Measurements from ENCODE around the gene LAMA2. TPM values are rescaled to one million over a fixed set of nuclear protein-coding genes. Genes with fewer than 3 reads are reported as not detected.

Gene LAMA2
- total and polyA plus RNA-seq, 10 donors, result 0.83 to 66.6 (median 18.8) TPM

DNA sequence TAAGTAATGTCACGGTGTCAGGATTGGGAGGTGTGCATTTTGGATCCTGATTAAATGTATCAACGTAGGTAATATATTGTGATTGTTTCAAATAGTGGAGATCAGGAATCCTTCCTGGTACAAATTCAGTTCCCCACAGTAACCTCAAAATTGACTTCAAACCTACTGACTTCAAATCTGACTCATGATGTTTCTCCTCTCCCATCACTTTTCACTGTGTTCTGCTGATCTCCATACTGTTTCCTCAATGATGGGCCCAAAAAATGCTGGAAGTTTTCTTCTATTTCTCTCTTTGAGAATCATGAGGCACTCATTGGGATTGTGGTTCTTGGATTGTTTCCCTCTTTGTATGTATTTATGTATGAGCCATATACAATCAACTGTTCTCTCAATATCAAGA lies 35.9 kb downstream of the LAMA2 start:
- WGBS, 5 donors, result 71 to 92% (median 87%) methylated on average over 2 of the region's 2 CpGs
- Histone ChIP-seq H3K9me3 (no peaks in the 10 kb centered on the region), H3K4me1 (no peaks in the 10 kb centered on the region), H3K4me3 (no peak overlapping the region), H3K36me3 (no peaks in the 10 kb centered on the region), H3K27ac (no peak overlapping the region), H3K27me3 (replicated peaks in 1 of 7) (no peaks in the 10 kb centered on the region)
- TF ChIP-seq, protein P1, sequence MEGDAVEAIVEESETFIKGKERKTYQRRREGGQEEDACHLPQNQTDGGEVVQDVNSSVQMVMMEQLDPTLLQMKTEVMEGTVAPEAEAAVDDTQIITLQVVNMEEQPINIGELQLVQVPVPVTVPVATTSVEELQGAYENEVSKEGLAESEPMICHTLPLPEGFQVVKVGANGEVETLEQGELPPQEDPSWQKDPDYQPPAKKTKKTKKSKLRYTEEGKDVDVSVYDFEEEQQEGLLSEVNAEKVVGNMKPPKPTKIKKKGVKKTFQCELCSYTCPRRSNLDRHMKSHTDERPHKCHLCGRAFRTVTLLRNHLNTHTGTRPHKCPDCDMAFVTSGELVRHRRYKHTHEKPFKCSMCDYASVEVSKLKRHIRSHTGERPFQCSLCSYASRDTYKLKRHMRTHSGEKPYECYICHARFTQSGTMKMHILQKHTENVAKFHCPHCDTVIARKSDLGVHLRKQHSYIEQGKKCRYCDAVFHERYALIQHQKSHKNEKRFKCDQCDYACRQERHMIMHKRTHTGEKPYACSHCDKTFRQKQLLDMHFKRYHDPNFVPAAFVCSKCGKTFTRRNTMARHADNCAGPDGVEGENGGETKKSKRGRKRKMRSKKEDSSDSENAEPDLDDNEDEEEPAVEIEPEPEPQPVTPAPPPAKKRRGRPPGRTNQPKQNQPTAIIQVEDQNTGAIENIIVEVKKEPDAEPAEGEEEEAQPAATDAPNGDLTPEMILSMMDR (IDR thresholded peaks at IDR 0.05 in 8 of 11, conservative IDR thresholded peaks at IDR 0.05 in 3 of 11), result no peak
- no peak for TF ChIP-seq POLR2AphosphoS5 (IDR thresholded peaks at IDR 0.05)
- no peak for TF ChIP-seq POLR2A (IDR thresholded peaks at IDR 0.05)
- no peak for DNase-seq
- intact Hi-C loops (cut with DNase I; ENCODE audit: low total_unique reads), result no loop called here

DNA sequence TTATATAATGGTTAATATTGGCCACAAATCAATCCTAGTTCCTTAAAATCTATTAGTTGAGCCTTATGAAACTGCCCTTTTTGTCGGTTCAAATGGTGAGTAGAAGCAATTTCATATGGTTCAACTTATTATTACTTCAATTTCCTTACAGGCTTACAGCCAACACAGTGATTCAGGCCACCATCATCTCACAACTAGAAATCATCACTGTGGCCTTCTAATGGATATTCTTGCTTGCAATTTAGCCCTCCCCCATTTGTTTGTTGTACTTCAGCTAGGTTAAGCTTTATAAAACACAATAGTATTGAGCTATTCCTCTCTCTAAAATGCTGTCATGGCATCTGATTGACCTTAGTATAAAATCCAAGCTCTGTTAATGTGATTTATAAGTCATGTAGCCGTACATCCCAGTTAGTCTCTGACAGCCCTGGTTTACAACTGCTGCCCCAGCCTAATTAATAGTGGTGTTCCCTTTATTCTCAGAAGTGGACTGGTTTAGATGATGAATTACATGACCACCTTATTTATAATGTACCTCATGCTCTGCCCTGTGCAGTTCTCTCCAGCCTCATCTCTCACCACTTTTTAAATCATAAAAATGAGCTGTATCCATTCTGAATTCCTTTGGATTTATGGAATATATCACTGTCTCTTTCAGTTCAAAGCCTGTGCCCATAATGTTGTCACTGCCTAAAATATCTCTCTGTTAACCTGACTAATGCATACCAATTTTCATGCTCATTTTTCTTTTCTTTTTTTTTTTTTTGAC lies 36.7 kb downstream of the LAMA2 start:
- TF ChIP-seq POLR2AphosphoS5 (IDR thresholded peaks at IDR 0.05), result no peak
- TF ChIP-seq POLR2A (IDR thresholded peaks at IDR 0.05), result no peak
- TF ChIP-seq, protein P1 (IDR thresholded peaks at IDR 0.05 in 8 of 11, conservative IDR thresholded peaks at IDR 0.05 in 3 of 11), result no peak
- Histone ChIP-seq H3K9me3 (no peaks in the 10 kb centered on the region), H3K4me1 (no peaks in the 10 kb centered on the region), H3K4me3 (no peak overlapping the region), H3K27me3 (replicated peaks in 1 of 7) (no peaks in the 10 kb centered on the region), H3K36me3 (no peaks in the 10 kb centered on the region), H3K27ac (no peak overlapping the region)
- intact Hi-C loops (cut with DNase I; ENCODE audit: low total_unique reads), result no loop called here
- WGBS, 5 donors, result 76 to 87% (median 83%) methylated on average over 2 of the region's 2 CpGs
- no peak for DNase-seq

DNA sequence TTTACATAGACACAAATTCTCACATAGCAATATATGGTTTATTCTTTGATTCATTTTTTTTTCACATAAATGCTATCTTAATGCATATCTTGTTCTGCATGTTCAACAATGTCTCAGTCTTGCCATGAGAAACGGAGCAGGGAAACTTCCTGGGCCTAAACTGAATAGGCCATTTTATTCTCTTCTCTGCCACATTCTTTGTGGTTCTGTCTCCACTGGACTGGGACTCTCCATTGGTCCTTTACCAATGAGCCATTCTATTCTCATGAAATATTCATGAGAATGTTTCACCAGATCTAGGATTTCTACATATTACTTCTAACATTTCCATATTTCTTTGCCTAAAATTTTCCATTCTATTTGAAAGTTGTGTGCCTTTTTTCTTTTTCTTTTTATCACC lies 42.8 kb downstream of the LAMA2 start:
- intact Hi-C loops (cut with DNase I; ENCODE audit: low total_unique reads), result no loop called here
- Histone ChIP-seq H3K27ac (no peak overlapping the region), H3K36me3 (no peaks in the 10 kb centered on the region), H3K4me1 (no peaks in the 10 kb centered on the region), H3K27me3 (replicated peaks in 1 of 7) (peaks cover 0 to 8% (median 0%) of the 10 kb centered on the region in 7 donors), H3K4me3 (no peak overlapping the region), H3K9me3 (no peaks in the 10 kb centered on the region)
- no peak for DNase-seq
- TF ChIP-seq POLR2AphosphoS5 (IDR thresholded peaks at IDR 0.05), result no peak
- TF ChIP-seq POLR2A (IDR thresholded peaks at IDR 0.05), result no peak
- TF ChIP-seq, protein P1 (IDR thresholded peaks at IDR 0.05 in 8 of 11, conservative IDR thresholded peaks at IDR 0.05 in 3 of 11), result no peak
- WGBS, 5 donors, result 82 to 88% (median 84%) methylated on average over 1 of the region's 1 CpG

DNA sequence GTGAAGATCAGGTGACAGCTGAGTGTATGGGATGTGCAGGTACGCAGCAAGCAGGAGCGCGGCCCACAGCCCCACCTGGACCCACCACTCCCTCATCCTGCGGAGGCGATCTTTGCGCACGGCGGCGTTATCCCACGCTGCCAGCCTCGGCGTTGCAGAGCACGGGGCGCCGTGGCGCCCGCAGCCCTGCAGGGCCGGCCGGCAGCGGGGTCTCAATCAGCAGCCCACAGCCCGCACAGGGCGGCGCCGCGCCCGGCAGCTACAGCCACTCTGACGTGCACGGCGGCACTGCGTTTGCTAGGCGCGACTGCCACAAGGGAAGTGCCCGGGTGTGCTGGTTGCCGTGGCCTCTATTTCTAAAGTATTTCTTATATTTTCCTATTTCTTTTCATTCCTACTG lies 46.9 kb downstream of the LAMA2 start:
- H3K4me3 ChIP-seq, result no peak overlapping the region
- H3K9me3 ChIP-seq, result no peaks in the 10 kb centered on the region
- TF ChIP-seq POLR2A (IDR thresholded peaks at IDR 0.05) (no peak), POLR2AphosphoS5 (IDR thresholded peaks at IDR 0.05) (no peak)
- TF ChIP-seq, protein P1 (IDR thresholded peaks at IDR 0.05 in 8 of 11, conservative IDR thresholded peaks at IDR 0.05 in 3 of 11), result no peak
- no peaks in the 10 kb centered on the region for H3K36me3 ChIP-seq
- 33 to 49% (median 47%) methylated on average over 25 to 34 of the region's 34 CpGs for WGBS, 5 donors
- no peaks in the 10 kb centered on the region for H3K4me1 ChIP-seq
- intact Hi-C loops (cut with DNase I; ENCODE audit: low total_unique reads), result no loop called here
- H3K27me3 ChIP-seq (replicated peaks in 1 of 7), result peaks cover 0 to 8% (median 0%) of the 10 kb centered on the region in 7 donors
- peak; percentile 62 for DNase-seq
- no peak overlapping the region for H3K27ac ChIP-seq

Measured in spleen (tissue), 11 donors.